ENCODE results near the gene UBTD2. TPM values are rescaled to one million over a fixed set of nuclear protein-coding genes. Genes with fewer than 3 reads are reported as not detected.

Gene UBTD2
- total and polyA plus RNA-seq, 2 of the 4 experiments (the other 2 are of a cell fraction), result 11.2 to 20.6 TPM

DNA sequence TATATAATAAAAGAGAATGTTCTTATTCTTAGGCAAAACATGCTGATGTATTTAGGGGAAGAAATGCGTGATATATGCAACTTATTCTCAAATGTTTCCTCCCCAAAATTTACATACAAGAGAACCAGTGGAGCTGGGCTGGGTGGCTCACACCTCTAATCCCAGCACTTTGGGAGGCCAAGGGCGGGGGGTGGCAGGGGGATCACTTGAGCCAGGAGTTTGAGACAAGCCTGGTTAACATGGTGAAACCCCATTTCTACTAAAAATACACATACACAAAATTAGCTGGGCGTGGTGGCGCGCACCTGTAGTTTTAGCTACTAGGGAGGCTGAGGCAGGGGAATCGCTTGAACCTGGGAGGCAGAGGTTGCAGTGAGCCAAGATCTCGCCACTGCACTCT is 27.5 kb upstream of the UBTD2 start:
- Histone ChIP-seq H3K4me1 (ENCODE audit: control insufficient read depth, insufficient read depth, low read length) (no peaks in the 10 kb centered on the region), H4K20me1 (ENCODE audit: insufficient read depth, low read length) (no peaks in the 10 kb centered on the region), H3K4ac (ENCODE audit: low read depth, low read length) (no peak overlapping the region), H3K27me3 (ENCODE audit: control insufficient read depth, insufficient read depth, low read length) (no peaks in the 10 kb centered on the region), H3K4me2 (ENCODE audit: low read depth, low read length) (no peak overlapping the region), H3K9me3 (ENCODE audit: control insufficient read depth, insufficient read depth, low read length) (no peaks in the 10 kb centered on the region), H3K14ac (replicated peaks; ENCODE audit: low read depth, low read length) (no peak overlapping the region), H4K8ac (ENCODE audit: low read depth in 2 of 2, low read length in 2 of 2) (no peak overlapping the region), H2BK15ac (ENCODE audit: low read depth, low read length) (no peak overlapping the region), H2AFZ (replicated peaks; ENCODE audit: low read length, poor library complexity) (no peak overlapping the region), H3K9me1 (ENCODE audit: insufficient read depth, low read length) (peaks cover 4% of the 10 kb centered on the region; the same call in 1 of the 2 replicates), H4K5ac (ENCODE audit: low read depth, low read length) (no peak overlapping the region), H3K4me3 (ENCODE audit: insufficient read depth, low read depth, low read length) (no peak overlapping the region), H2AK5ac (ENCODE audit: low read depth, low read length) (no peak overlapping the region), H2BK120ac (ENCODE audit: low read depth, low read length) (no peak overlapping the region), H2BK5ac (ENCODE audit: low read depth, low read length, poor library complexity, severe bottlenecking) (no peak overlapping the region), H3K27ac (ENCODE audit: insufficient read depth, low read length) (no peak overlapping the region), H2AK9ac (replicated peaks; ENCODE audit: low read depth, low read length, poor library complexity) (no peak overlapping the region), H3K23ac (ENCODE audit: low read depth, low read length) (no peak overlapping the region), H3K18ac (ENCODE audit: low read depth, low read length) (no peak overlapping the region), H3K9ac (ENCODE audit: low read depth, low read length) (no peak overlapping the region), H3K36me3 (ENCODE audit: control insufficient read depth, insufficient read depth, low read length) (no peaks in the 10 kb centered on the region), H3K56ac (ENCODE audit: extremely low read depth, insufficient read depth, low read length) (no peak overlapping the region), H2BK20ac (ENCODE audit: low read depth, low read length) (no peak overlapping the region), H4K91ac (ENCODE audit: insufficient read depth, low read depth, low read length) (no peak overlapping the region), H3K79me1 (ENCODE audit: low read depth in 1 of 2, low read length in 2 of 2) (no peaks in the 10 kb centered on the region)
- CTCF ChIA-PET, result no interaction called here
- ATAC-seq (ENCODE audit: low read depth), result no peak
- TF ChIP-seq MXI1 (IDR thresholded peaks at IDR 0.05; ENCODE audit: borderline replicate concordance, low read depth, low read length) (no peak), CHD1 (IDR thresholded peaks at IDR 0.05; ENCODE audit: low read depth, low read length) (no peak), MAFK (IDR thresholded peaks at IDR 0.05; ENCODE audit: low read depth, low read length) (no peak), RCOR1 (IDR thresholded peaks at IDR 0.05; ENCODE audit: insufficient replicate concordance, low read length) (no peak), BHLHE40 (IDR thresholded peaks at IDR 0.05; ENCODE audit: low read depth, low read length) (no peak), NFE2L2 (IDR thresholded peaks at IDR 0.05; ENCODE audit: low read depth, low read length) (no peak), SMC3 (IDR thresholded peaks at IDR 0.05; ENCODE audit: low read depth, low read length) (no peak), CEBPB (IDR thresholded peaks at IDR 0.05; ENCODE audit: low read depth, low read length) (no peak), RAD21 (IDR thresholded peaks at IDR 0.05; ENCODE audit: low read length) (no peak), FOS (IDR thresholded peaks at IDR 0.05; ENCODE audit: low read depth, low read length) (no peak)
- TF ChIP-seq, protein P1, sequence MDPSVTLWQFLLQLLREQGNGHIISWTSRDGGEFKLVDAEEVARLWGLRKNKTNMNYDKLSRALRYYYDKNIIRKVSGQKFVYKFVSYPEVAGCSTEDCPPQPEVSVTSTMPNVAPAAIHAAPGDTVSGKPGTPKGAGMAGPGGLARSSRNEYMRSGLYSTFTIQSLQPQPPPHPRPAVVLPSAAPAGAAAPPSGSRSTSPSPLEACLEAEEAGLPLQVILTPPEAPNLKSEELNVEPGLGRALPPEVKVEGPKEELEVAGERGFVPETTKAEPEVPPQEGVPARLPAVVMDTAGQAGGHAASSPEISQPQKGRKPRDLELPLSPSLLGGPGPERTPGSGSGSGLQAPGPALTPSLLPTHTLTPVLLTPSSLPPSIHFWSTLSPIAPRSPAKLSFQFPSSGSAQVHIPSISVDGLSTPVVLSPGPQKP (IDR thresholded peaks at IDR 0.05; ENCODE audit: borderline replicate concordance, low read depth, low read length), result no peak
- TF ChIP-seq, protein P2, sequence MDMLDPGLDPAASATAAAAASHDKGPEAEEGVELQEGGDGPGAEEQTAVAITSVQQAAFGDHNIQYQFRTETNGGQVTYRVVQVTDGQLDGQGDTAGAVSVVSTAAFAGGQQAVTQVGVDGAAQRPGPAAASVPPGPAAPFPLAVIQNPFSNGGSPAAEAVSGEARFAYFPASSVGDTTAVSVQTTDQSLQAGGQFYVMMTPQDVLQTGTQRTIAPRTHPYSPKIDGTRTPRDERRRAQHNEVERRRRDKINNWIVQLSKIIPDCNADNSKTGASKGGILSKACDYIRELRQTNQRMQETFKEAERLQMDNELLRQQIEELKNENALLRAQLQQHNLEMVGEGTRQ (IDR thresholded peaks at IDR 0.05; ENCODE audit: low read depth, low read length), result no peak
- TF ChIP-seq, protein P3, sequence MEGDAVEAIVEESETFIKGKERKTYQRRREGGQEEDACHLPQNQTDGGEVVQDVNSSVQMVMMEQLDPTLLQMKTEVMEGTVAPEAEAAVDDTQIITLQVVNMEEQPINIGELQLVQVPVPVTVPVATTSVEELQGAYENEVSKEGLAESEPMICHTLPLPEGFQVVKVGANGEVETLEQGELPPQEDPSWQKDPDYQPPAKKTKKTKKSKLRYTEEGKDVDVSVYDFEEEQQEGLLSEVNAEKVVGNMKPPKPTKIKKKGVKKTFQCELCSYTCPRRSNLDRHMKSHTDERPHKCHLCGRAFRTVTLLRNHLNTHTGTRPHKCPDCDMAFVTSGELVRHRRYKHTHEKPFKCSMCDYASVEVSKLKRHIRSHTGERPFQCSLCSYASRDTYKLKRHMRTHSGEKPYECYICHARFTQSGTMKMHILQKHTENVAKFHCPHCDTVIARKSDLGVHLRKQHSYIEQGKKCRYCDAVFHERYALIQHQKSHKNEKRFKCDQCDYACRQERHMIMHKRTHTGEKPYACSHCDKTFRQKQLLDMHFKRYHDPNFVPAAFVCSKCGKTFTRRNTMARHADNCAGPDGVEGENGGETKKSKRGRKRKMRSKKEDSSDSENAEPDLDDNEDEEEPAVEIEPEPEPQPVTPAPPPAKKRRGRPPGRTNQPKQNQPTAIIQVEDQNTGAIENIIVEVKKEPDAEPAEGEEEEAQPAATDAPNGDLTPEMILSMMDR (conservative IDR thresholded peaks at IDR 0.05; ENCODE audit: low read depth, low read length), result no peak
- dilution Hi-C loops (cut with HindIII; ENCODE audit: low sequenced_read_pairs, unreplicated experiment), result no loop called here
- intact Hi-C loops (cut with micrococcal nuclease), result no loop called here
- POLR2A ChIA-PET (ENCODE audit: unreplicated experiment), result no interaction called here
- in situ Hi-C loops (cut with MboI; ENCODE audit: low sequenced_read_pairs), result no loop called here
- BruUV-seq (replicated peaks), result no TSS peak
- no peak for DNase-seq
- 94% methylated on average over 3 of the region's 7 CpGs; no CpG with 5 or more reads in 1 of the 2 experiments for WGBS, 2 experiments (ENCODE audit: extremely low coverage in 2 of 2, insufficient read length in 1 of 2)
